ENCODE measurements around the gene MPP1. TPM values are rescaled to one million over a fixed set of nuclear protein-coding genes. Genes with fewer than 3 reads are reported as not detected.
A peak's percentile ranks its signal among the peaks of the same experiment; 100 is the strongest.

The MPP1 gene
- total RNA-seq, 1 experiment from 2014 or later: 89.3 TPM

DNA sequence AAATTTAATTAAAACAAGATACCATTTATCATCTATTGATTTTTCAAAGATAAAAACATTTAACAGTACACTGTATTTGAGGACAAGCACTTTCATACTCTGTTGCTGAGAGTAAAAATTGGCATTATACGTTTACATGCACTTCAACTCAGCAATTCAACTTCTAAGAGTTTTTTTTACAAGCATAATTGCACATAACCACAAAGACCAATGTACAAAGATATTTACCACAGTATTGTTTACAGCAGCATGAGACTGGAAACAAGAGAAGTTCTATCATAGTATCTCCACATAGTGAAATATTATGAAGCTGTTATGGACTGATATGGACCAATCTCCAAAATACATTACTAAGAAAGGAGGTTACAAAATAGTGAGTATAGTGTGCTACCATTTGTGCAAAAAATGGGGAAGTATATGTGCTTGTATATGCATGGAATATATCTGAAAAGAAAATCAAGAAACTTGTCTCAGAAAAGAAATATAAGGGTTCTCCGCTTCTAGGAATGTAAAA is 65.3 kb downstream of the MPP1 start:
- TF ChIP-seq, protein P1, sequence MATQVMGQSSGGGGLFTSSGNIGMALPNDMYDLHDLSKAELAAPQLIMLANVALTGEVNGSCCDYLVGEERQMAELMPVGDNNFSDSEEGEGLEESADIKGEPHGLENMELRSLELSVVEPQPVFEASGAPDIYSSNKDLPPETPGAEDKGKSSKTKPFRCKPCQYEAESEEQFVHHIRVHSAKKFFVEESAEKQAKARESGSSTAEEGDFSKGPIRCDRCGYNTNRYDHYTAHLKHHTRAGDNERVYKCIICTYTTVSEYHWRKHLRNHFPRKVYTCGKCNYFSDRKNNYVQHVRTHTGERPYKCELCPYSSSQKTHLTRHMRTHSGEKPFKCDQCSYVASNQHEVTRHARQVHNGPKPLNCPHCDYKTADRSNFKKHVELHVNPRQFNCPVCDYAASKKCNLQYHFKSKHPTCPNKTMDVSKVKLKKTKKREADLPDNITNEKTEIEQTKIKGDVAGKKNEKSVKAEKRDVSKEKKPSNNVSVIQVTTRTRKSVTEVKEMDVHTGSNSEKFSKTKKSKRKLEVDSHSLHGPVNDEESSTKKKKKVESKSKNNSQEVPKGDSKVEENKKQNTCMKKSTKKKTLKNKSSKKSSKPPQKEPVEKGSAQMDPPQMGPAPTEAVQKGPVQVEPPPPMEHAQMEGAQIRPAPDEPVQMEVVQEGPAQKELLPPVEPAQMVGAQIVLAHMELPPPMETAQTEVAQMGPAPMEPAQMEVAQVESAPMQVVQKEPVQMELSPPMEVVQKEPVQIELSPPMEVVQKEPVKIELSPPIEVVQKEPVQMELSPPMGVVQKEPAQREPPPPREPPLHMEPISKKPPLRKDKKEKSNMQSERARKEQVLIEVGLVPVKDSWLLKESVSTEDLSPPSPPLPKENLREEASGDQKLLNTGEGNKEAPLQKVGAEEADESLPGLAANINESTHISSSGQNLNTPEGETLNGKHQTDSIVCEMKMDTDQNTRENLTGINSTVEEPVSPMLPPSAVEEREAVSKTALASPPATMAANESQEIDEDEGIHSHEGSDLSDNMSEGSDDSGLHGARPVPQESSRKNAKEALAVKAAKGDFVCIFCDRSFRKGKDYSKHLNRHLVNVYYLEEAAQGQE (IDR thresholded peaks at IDR 0.05; ENCODE audit: insufficient read depth in 1 of 2, low read depth in 2 of 2, low read length in 1 of 2): no peak
- no peak for TF ChIP-seq SIN3A (IDR thresholded peaks at IDR 0.05; ENCODE audit: borderline replicate concordance, insufficient read depth, low read depth, low read length)
- no peak for TF ChIP-seq POLR2AphosphoS5 (IDR thresholded peaks at IDR 0.05; ENCODE audit: low read depth, low read length)
- TF ChIP-seq, protein P2, sequence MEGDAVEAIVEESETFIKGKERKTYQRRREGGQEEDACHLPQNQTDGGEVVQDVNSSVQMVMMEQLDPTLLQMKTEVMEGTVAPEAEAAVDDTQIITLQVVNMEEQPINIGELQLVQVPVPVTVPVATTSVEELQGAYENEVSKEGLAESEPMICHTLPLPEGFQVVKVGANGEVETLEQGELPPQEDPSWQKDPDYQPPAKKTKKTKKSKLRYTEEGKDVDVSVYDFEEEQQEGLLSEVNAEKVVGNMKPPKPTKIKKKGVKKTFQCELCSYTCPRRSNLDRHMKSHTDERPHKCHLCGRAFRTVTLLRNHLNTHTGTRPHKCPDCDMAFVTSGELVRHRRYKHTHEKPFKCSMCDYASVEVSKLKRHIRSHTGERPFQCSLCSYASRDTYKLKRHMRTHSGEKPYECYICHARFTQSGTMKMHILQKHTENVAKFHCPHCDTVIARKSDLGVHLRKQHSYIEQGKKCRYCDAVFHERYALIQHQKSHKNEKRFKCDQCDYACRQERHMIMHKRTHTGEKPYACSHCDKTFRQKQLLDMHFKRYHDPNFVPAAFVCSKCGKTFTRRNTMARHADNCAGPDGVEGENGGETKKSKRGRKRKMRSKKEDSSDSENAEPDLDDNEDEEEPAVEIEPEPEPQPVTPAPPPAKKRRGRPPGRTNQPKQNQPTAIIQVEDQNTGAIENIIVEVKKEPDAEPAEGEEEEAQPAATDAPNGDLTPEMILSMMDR (IDR thresholded peaks at IDR 0.05): no peak
- TF ChIP-seq TCF7L2 (IDR thresholded peaks at IDR 0.05; ENCODE audit: low read depth, low read length): no peak
- no peaks in the 10 kb centered on the region for H3K9me3 ChIP-seq (ENCODE audit: control insufficient read depth, insufficient read depth, low read depth, low read length)
- intact Hi-C loops (cut with micrococcal nuclease; ENCODE audit: unreplicated experiment): no loop called here
- no peak for ATAC-seq
- H3K27ac ChIP-seq (ENCODE audit: low read length): peak overlapping the region; percentile 23; the same call in 1 of the 2 replicates
- in situ Hi-C loops (cut with HindIII; ENCODE audit: low pct_unique_long_range_greater_than_20kb, low sequenced_read_pairs): no loop called here
- no peaks in the 10 kb centered on the region for H3K36me3 ChIP-seq (ENCODE audit: control insufficient read depth, insufficient read depth, low read length)
- peaks cover 40% of the 10 kb centered on the region for H3K4me1 ChIP-seq (ENCODE audit: control insufficient read depth, insufficient read depth, low read length)
- no peak overlapping the region for H3K4me3 ChIP-seq (ENCODE audit: low read depth in 2 of 2, low read length in 2 of 2)
- no peaks in the 10 kb centered on the region for H3K27me3 ChIP-seq (ENCODE audit: control insufficient read depth, insufficient read depth, low read length)
- ChIA-PET CTCF (no interaction called here), POLR2A (interaction anchor here (0.7 kb wide), 1 partner anchor 244 kb away, joined by 3 read pairs; no protein-coding TSS in a partner anchor)
- BruUV-seq (replicated peaks): no TSS peak
- DNase-seq (ENCODE audit: low read depth, low spot score): no peak

DNA sequence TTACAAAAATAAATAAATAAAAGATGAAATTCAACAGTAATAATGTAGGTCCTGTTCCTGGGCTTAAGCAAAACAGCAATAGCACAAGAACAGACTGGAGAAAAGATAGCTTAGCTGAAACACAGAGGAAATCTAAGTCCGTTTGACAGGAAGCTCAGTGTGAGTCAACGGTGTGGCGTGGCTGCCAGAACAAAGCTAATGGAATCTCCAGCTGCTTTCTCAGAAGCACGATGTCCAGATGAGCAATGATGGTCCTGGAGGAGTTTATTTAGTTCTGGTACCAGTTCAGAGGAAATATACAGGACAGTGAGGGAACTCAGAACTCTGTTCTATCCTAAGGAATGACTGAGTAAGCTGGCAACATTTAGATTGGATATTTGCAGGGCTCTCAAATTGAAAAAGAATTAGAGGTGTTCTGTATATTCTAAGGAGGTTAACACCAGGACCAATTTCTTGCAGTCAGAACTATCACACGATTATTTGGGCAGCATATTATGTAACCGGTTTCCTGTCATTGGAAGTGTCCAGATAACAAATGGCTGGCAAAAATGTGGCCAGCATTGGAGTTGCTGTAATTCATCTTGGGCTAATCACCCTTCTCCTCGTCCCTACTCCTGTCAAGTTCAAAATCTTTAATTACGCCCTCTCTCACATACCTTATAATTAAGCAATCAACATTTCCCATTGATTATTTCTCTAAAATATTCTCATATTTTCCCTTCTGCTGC is 67.1 kb downstream of the MPP1 start:
- TF ChIP-seq POLR2AphosphoS5 (IDR thresholded peaks at IDR 0.05; ENCODE audit: low read depth, low read length) (no peak), TCF7L2 (IDR thresholded peaks at IDR 0.05; ENCODE audit: low read depth, low read length) (no peak), SIN3A (IDR thresholded peaks at IDR 0.05; ENCODE audit: borderline replicate concordance, insufficient read depth, low read depth, low read length) (no peak)
- TF ChIP-seq, protein P1 (IDR thresholded peaks at IDR 0.05; ENCODE audit: insufficient read depth in 1 of 2, low read depth in 2 of 2, low read length in 1 of 2): no peak
- TF ChIP-seq, protein P2 (IDR thresholded peaks at IDR 0.05): no peak
- in situ Hi-C loops (cut with HindIII; ENCODE audit: low pct_unique_long_range_greater_than_20kb, low sequenced_read_pairs): no loop called here
- H3K36me3 ChIP-seq (ENCODE audit: control insufficient read depth, insufficient read depth, low read length): no peaks in the 10 kb centered on the region
- DNase-seq (ENCODE audit: low read depth, low spot score) (no peak), ATAC-seq (peak; percentile 65; the same call in 1 of the 2 replicates)
- ChIA-PET POLR2A (no interaction called here), CTCF (interaction anchor here (1.6 kb wide), 1 partner anchor 10 kb away, joined by 9 read pairs; no protein-coding TSS in a partner anchor)
- no peaks in the 10 kb centered on the region for H3K27me3 ChIP-seq (ENCODE audit: control insufficient read depth, insufficient read depth, low read length)
- intact Hi-C loops (cut with micrococcal nuclease; ENCODE audit: unreplicated experiment): no loop called here
- no TSS peak for BruUV-seq (replicated peaks)
- peaks cover 56% of the 10 kb centered on the region for H3K4me1 ChIP-seq (ENCODE audit: control insufficient read depth, insufficient read depth, low read length)
- no peak overlapping the region for H3K4me3 ChIP-seq (ENCODE audit: low read depth in 2 of 2, low read length in 2 of 2)
- H3K27ac ChIP-seq (ENCODE audit: low read length): peak overlapping the region; percentile 89
- H3K9me3 ChIP-seq (ENCODE audit: control insufficient read depth, insufficient read depth, low read depth, low read length): no peaks in the 10 kb centered on the region
